Germinal center (tissue), 1 donor: ENCODE data around the gene ASIP.
A peak's percentile ranks its signal among the peaks of the same experiment; 100 is the strongest.
"Not testable (repeated sequence)": the region's sequence is repeated elsewhere in the genome, so short reads cannot be mapped to it uniquely, and the experiment has no call there.

ENCODE experiments used
- DNase-seq: peaks from one replicate; pipeline ENCODE4 v3.0.0; 2012; ENCODE audit warnings: mixed read lengths, low spot score

The ASIP gene, protein sequence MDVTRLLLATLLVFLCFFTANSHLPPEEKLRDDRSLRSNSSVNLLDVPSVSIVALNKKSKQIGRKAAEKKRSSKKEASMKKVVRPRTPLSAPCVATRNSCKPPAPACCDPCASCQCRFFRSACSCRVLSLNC

DNA sequence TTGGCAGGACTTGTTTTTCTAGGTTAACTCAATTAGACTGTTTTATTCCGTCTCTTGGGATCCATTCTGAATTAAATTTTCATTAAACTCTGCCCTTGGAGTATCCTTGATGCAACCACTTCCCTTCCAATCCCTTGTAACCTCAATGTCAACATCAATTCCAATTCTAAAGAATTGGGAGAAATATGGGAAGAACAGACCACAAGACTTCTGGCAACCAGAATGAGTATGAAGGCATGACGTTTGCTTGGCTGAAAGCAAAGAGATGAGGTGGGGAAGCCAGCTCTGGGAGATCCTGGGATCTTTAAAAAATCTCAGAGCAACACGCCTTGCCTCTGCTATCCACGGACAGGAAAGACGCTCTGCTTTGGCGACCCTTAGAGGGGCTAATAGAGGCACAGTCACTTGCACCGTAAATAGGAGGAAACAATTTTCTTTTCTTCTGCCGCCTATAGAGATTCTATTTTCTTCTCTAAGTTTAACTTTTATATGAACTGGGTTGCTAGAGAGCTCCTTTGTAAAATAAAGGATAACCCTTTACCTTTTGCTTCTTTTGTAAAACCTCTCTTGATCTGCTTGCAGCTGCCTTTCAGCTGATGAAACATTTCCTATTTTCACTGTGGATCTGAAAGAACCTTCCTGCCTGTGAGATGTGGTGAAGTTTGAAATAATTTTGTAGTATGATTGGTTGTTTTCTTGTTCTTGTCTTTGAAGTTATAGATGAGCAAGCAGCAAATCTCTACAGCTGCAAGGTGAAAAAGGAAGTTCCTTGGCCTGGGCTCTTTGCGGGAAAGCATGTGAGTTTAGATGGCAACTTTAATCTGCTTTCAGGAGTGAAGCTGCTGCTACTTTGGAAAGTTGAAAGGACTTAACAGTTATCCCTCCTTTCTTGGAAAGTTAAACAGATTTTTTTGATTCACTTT is at the start of gene ASIP:
Gene ASIP, plus strand, starts transcription at position 731 of the 923 bp plus-strand sequence. CDS start 18,952 bp downstream, outside the sequence.
- DNase-seq = peak; percentile 3

GRCh38 chr20:34193051-34193450 is 48.2 kb upstream of the ASIP start:
- DNase-seq = no peak

GRCh38 chr20:34199183-34199582 is 42.0 kb upstream of the ASIP start:
- no peak for DNase-seq

DNA sequence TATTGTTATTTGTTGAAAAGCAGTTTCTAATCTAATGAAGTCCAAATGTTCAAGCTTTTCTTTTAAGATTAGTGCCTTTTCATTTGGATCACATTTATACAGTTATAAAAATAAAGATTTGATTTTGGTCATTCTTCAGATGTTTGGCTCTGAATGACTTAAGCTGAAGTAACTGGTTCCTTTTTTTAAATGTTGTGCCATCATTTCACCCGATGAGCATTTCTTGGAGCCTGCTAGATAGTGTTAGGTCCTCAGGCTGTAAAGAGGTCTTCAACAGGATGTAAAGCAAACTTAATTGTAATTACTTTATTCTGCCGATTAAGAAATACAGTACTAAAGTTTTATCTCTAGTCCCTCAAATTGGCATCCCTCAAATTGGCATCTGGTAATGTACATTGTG is 41.2 kb upstream of the ASIP start:
- DNase-seq = no peak

- DNase-seq = no peak
Observed at GRCh38 chr20:34201531-34201930, 39.7 kb upstream of the ASIP start.

DNA sequence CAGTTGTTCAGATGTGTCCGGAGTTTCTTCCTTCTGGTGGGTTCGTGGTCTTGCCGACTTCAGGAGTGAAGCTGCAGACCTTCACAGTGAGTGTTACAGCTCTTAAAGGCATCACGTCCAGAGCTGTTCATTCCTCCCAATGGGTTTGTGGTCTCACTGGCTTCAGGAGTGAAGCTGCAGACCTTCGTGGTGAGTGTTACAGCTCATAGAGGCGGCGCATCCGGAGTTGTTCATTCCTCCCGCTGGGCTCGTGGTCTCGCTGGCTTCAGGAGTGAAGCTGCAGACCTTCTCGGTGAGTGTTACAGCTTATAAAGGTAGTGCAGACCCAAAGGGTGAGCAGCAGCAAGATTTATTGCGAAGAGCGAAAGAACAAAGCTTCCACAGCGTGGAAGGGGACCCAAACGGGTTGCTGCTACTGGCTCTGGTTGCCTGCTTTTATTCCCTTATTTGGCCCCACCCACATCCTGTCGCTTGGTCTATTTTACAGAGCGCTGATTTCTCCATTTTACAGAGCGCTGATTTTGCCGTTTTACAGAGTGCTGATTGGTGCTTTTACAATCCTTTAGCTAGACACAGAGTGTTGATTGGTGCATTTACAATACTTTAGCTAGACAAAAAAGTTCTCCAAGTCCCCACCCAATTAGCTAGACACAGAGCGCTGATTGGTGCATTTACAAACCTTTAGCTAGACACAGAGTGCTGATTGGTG is 35.9 kb upstream of the ASIP start:
- not testable (repeated sequence) for DNase-seq

- no peak for DNase-seq
Observed at GRCh38 chr20:34209111-34209510, 32.1 kb upstream of the ASIP start.

- no peak for DNase-seq
Observed at GRCh38 chr20:34210271-34210670, 31.0 kb upstream of the ASIP start.

DNA sequence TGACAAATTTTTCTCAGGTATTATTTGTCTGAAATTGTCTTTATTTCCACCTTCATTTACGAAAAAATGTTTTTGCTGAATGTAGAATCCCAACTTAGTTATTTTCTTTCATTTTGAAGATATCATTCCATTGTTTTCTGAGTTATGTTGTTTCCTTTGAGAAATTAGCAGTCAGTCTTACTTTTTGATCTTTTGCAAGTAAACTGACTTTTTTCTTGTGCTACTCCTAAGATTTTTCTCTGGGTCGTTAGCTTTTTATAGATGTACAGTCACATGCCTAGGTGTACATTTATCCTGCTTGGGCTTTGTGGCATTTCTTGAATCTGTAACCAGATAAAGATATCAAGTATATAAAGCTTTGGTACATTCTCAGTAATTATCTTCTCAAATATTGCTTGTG is 29.6 kb upstream of the ASIP start:
- no peak for DNase-seq

- no peak for DNase-seq
Observed at GRCh38 chr20:34213213-34213612, 28.0 kb upstream of the ASIP start.

DNA sequence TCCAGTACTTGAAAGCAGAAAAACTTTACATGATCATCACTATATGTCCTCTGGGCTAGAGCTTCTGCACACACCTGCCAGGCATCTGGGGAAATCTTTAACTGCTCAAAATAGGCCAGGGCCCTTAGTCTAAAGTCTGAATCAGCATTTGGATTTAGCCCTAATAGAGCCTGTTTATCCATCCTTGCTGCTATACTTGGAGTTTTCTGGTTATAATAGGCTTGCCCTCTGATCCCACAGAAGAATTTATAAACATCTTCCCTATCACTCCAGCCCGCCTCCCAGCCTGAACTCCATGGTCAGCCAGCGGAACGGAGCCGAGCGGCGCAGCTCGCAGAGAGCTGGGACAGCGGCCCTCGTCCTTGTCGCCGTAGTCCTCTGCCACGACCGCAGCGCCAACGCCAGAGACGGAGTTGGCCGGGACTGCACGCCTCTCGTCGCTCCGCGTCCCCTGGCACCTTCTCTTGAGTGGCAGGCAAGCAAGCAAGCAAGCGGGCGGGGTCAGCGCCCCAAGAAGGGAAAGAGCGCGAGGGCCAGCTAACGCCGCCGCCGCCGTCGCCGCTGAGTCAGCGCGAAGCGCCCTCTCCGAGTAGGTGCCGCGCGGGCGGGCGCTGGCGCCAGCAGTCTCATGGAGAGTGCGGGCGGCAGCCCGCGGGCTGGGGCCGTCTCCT is 25.4 kb upstream of the ASIP start:
- DNase-seq = peak; percentile 30

DNA sequence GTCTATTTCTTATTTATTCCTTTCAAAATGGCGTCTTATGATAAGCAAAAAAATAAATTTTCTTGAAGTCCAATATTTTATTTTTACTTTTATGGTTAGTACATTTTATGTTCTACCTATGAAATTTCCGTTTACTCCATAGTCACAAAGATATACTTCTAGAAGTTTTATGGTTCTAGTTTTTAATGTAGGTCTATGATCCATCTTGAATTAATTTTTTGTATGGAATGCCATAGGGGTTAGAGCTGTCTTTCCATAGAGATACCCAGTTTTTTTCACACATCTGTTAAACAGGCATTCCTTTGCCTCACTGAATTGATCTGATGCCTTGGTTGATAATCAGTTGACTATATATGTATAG is 24.9 kb upstream of the ASIP start:
- DNase-seq = no peak

GRCh38 chr20:34220561-34220960 is 20.7 kb upstream of the ASIP start:
- no peak for DNase-seq

GRCh38 chr20:34222208-34222607 is 19.0 kb upstream of the ASIP start:
- DNase-seq = no peak

- not testable (repeated sequence) for DNase-seq
Observed at GRCh38 chr20:34224251-34224650, 17.0 kb upstream of the ASIP start.

- no peak for DNase-seq
Observed at GRCh38 chr20:34231634-34232033, 9.6 kb upstream of the ASIP start.

- no peak for DNase-seq
Observed at GRCh38 chr20:34232494-34233087, 8.6 kb upstream of the ASIP start.

DNA sequence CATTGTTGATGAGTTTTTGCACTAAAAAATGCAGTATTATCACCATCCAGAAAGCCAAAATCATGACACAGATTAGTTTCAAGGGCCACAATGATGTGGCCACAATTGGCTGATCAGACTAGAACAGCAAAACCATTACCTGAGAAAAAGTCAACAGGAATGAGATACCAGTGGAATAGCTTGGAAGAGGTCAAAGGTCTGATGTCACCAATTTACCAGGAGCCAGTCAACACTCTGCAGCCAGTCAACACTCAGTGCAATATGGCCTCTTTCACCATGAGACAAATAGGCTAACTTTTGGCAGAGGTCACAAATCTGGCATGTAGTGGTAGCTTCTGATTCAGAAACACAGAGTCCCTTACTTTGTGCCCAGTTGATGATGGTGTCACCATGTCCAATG is 7.5 kb upstream of the ASIP start:
- DNase-seq = no peak

DNA sequence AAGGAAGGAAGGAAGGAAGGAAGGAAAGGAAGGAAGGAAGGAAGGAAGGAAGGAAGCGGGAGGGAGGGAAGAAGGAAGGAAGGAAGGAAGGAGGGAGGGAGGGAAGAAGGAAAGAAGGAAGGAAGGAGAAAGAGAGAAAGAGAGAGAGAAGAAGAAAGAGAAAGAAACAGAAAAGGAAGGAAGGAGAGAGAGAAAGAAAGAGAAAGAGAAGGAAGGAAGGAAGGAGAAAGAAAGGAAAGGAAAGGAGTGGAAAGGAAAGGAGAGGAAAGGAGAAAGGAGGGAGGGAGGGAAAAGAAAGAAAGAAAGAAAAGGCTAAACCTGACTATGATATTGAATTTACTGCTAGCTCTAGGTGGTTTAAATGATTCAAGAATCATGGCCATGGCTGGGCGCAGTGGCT is 5.3 kb upstream of the ASIP start:
- no peak for DNase-seq

- DNase-seq = no peak
Observed at GRCh38 chr20:34237942-34238341, 3.3 kb upstream of the ASIP start.

DNA sequence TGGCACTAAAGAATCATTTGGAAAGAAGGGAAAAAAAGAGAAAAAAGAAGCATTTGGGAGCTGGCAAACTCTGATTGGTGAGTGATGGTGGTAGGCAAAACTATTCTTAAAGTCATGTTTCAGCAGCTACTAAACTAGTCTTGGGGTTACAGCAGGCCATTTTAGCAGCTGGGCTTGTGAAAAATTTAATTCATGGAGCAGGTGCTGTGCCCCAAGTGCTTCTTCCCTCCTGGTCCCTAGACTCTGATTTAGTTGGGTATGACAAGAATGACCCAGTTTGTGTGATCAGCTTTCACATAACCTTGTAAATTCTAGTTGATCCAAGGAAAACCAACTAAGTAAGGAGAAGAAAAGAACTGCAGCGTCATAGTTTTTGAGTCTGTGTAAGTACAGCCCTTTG is 1.1 kb upstream of the ASIP start:
- no peak for DNase-seq

DNA sequence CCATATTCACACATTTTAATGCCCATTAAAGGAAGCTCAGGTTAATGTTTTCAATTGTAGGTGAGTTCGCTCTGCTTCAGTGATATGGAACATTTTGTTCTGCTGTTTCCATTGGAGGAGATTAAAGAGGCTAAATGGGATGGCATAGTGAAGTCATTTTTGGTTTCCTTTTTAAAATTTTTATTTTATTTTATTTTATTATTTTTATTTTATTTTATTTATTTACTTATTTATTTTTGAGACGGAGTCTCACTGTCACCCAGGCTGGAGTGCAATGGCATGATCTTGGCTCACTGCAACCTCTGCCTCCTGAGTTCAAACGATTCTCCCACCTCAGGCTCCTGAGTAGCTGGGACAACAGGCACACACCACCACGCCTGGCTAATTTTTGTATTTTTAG is 792 bp downstream of the ASIP start:
- not testable (repeated sequence) for DNase-seq
